ENCODE results near the gene PPP6R1.

DNA sequence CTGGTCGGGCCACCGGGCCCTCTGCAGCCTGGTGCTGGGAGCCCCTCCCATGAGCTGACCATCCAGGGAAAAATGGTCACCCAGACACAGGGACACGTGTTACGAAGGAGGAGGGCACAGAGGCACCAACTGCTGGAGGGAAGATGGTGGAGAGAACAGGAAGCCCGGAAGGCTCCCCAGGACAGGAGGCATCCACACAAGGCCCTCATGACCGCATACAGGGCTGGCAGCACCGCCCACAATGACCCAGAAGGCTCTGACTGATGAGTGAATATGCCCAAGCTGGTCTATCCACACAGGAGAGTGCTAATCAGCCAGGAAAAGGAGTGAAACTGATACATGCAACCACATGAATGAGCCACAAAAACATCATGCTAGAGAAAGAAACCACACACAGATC, 16.3 kb downstream of the PPP6R1 start:
- TF ChIP-seq, protein P1, sequence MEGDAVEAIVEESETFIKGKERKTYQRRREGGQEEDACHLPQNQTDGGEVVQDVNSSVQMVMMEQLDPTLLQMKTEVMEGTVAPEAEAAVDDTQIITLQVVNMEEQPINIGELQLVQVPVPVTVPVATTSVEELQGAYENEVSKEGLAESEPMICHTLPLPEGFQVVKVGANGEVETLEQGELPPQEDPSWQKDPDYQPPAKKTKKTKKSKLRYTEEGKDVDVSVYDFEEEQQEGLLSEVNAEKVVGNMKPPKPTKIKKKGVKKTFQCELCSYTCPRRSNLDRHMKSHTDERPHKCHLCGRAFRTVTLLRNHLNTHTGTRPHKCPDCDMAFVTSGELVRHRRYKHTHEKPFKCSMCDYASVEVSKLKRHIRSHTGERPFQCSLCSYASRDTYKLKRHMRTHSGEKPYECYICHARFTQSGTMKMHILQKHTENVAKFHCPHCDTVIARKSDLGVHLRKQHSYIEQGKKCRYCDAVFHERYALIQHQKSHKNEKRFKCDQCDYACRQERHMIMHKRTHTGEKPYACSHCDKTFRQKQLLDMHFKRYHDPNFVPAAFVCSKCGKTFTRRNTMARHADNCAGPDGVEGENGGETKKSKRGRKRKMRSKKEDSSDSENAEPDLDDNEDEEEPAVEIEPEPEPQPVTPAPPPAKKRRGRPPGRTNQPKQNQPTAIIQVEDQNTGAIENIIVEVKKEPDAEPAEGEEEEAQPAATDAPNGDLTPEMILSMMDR (IDR thresholded peaks at IDR 0.05; ENCODE audit: poor library complexity) = no peak
- no peak for TF ChIP-seq EZH2 (IDR thresholded peaks at IDR 0.05; ENCODE audit: borderline replicate concordance)
- no peak for TF ChIP-seq EZH2phosphoT487 (IDR thresholded peaks at IDR 0.05; ENCODE audit: low read depth, severe bottlenecking, unreplicated experiment)

All from hepatocyte (in vitro differentiated cells).